PFSK-1 (cell line): ENCODE measurements around the gene LITAF.

Experiments
- FOXP2 ChIP-seq: optimal IDR thresholded peaks from 2 replicates; pipeline ENCODE3; 2011; ENCODE audit warnings: borderline replicate concordance, control low read depth, inconsistent platforms; ENCODE audit not compliant: insufficient read depth; ENCODE audit errors: extremely low read length, extremely low read depth
- POLR2AphosphoS5 ChIP-seq: IDR thresholded peaks from 2 replicates; pipeline ENCODE4 v1.6.1; 2012; ENCODE audit warnings: low read depth, mild to moderate bottlenecking, control low read depth, low read length, moderate library complexity
- TAF1 ChIP-seq: IDR thresholded peaks from 2 replicates; pipeline ENCODE4 v1.6.1; 2012; ENCODE audit warnings: low read length, control low read depth, borderline replicate concordance; ENCODE audit not compliant: insufficient read depth
- TF ChIP-seq, protein P1 (sequence below), 2 experiments: IDR thresholded peaks; 2 replicates each; pipeline versions ENCODE4 v1.6.1 to v1.8.0; 2011 to 2012; ENCODE audit warnings: low read depth in 2 of 2, low read length in 2 of 2, control low read depth in 1 of 2, inconsistent platforms in 1 of 2, mild to moderate bottlenecking in 1 of 2, moderate library complexity in 1 of 2; ENCODE audit not compliant: insufficient read depth in 1 of 2

DNA sequence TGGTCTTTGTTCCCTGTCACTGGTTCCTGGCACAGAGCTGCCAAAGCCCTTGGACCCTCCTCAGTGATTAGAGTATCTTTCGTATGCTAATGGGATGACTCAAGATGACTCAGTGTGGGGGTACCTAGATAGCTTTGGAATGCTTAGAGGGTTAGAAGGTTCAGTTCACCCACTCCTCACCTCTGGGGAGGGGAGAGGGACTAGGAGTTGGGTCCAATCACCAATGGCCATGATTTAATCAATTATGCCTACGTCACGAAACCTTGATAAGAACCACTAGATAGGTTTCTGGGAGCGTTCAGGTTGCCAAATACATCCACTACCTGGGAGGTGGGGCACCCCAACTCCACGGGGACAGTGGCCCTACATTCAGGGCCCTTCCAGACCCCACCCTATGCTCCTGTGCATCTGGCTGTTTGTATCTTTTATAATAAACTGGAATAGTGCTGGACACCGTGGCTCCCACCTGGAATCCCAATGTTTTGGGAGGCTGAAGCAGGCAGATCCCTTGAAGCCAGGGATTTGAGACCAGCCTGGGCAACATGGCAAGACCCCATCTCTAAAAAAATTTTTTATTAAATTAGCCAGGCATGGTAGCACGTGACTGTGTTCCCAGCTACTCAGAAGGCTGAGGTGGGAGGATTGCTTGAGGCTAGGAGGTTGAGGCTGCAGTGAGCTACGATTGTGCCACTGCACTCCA, 29.2 kb upstream of the LITAF start:
- TF ChIP-seq POLR2AphosphoS5 (no peak), TAF1 (no peak), FOXP2 (no peak)
- TF ChIP-seq, protein P1, sequence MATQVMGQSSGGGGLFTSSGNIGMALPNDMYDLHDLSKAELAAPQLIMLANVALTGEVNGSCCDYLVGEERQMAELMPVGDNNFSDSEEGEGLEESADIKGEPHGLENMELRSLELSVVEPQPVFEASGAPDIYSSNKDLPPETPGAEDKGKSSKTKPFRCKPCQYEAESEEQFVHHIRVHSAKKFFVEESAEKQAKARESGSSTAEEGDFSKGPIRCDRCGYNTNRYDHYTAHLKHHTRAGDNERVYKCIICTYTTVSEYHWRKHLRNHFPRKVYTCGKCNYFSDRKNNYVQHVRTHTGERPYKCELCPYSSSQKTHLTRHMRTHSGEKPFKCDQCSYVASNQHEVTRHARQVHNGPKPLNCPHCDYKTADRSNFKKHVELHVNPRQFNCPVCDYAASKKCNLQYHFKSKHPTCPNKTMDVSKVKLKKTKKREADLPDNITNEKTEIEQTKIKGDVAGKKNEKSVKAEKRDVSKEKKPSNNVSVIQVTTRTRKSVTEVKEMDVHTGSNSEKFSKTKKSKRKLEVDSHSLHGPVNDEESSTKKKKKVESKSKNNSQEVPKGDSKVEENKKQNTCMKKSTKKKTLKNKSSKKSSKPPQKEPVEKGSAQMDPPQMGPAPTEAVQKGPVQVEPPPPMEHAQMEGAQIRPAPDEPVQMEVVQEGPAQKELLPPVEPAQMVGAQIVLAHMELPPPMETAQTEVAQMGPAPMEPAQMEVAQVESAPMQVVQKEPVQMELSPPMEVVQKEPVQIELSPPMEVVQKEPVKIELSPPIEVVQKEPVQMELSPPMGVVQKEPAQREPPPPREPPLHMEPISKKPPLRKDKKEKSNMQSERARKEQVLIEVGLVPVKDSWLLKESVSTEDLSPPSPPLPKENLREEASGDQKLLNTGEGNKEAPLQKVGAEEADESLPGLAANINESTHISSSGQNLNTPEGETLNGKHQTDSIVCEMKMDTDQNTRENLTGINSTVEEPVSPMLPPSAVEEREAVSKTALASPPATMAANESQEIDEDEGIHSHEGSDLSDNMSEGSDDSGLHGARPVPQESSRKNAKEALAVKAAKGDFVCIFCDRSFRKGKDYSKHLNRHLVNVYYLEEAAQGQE (IDR thresholded peaks at IDR 0.05; ENCODE audit: insufficient read depth in 1 of 2, low read depth in 2 of 2, low read length in 2 of 2), result no peak
